Mesodermal cell (in vitro differentiated cells): Measurements from ENCODE around the gene EML1.

Source experiments
- H3K27ac ChIP-seq: 2 replicates; pipeline ENCODE4 v1.7.0; 2013; ENCODE audit warnings: mild to moderate bottlenecking, low read depth, low read length, moderate library complexity; ENCODE audit not compliant: severe bottlenecking
- H3K36me3 ChIP-seq: 2 replicates; pipeline ENCODE4 v1.7.1; 2013; ENCODE audit warnings: mild to moderate bottlenecking, low read length, moderate library complexity; ENCODE audit not compliant: control insufficient read depth, insufficient read depth
- H3K4me1 ChIP-seq: one replicate; pipeline ENCODE4 v1.7.1; 2013; ENCODE audit warnings: mild to moderate bottlenecking, low read length; ENCODE audit not compliant: insufficient read depth, control insufficient read depth, poor library complexity, severe bottlenecking
- H3K4me3 ChIP-seq: 2 replicates; pipeline ENCODE4 v1.7.0; 2013; ENCODE audit warnings: low read length, control low read depth, mild to moderate bottlenecking; ENCODE audit not compliant: insufficient read depth, poor library complexity, severe bottlenecking; ENCODE audit errors: extremely low read depth
- H3K9me3 ChIP-seq: 2 replicates; pipeline ENCODE4 v1.7.1; 2013; ENCODE audit warnings: mild to moderate bottlenecking, low read length, moderate library complexity; ENCODE audit not compliant: control insufficient read depth
- WGBS, 2 experiments: methylation state at CpG; one replicate each; pipeline ENCODE4 v1.1.5; 2013; ENCODE audit warnings: missing lambda C conversion rate in 2 of 2; ENCODE audit not compliant: insufficient coverage in 2 of 2; 5-methylcytosine and 5-hydroxymethylcytosine counted together

The EML1 gene

DNA sequence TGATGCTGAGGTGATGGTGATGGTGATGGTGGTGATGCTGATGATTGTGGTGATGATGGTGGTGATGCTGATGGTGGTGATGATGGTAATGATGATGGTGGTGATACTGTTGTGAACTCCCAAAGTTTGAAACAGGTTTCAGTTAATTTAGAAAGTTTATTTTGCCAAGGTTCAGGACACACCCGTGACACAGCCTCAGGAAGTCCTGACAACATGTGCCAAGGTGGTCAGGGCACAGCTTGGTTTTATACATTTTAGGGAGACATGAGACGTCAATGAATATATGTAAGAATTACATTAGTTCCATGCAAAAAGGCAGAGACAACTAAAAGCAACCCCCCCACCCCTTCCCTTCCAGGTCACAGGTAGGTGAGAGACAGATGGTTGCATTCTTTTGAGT, 159.2 kb downstream of the EML1 start:
- no peak overlapping the region for H3K27ac ChIP-seq
- H3K36me3 ChIP-seq, result no peaks in the 10 kb centered on the region
- H3K4me3 ChIP-seq, result no peak overlapping the region
- H3K4me1 ChIP-seq, result peaks cover 13% of the 10 kb centered on the region
- H3K9me3 ChIP-seq, result no peaks in the 10 kb centered on the region
- WGBS, 2 experiments, result 57 to 71% methylated on average over 1 of the region's 2 CpGs

DNA sequence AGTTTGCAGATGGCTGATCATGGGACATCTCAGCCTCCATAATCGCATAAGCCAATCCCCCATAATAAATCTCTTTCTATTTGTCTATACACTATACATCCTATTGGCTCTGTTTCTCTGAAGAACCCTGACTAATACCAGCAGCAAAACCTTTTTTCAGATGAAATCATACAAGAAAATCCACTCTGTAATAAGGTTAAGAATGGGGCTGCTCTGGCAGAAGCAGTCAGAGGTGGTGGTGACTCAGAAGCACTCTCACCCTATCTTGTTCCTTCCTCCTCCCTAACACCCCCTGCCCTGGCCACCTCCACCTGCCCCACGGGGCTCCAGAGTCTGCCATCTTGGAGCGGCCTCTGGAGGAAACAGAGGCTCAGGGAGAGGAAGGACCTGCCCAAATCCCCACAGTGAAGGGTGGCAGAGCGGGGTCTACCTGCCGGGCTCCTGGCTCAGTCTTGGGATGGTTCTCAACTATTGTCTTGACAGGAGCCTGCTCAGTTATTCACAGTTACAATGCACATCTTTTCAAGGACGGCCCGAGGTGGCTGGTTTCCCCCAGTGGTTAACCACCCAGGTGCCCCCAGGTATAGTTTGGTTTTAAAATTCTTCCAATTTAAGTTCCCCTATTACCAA, 162.7 kb downstream of the EML1 start:
- no peak overlapping the region for H3K4me3 ChIP-seq
- H3K36me3 ChIP-seq, result no peaks in the 10 kb centered on the region
- H3K9me3 ChIP-seq, result no peaks in the 10 kb centered on the region
- WGBS, 2 experiments, result 97 to 100% methylated on average over 6 of the region's 7 CpGs
- H3K4me1 ChIP-seq, result peaks cover 3% of the 10 kb centered on the region
- H3K27ac ChIP-seq, result no peak overlapping the region

DNA sequence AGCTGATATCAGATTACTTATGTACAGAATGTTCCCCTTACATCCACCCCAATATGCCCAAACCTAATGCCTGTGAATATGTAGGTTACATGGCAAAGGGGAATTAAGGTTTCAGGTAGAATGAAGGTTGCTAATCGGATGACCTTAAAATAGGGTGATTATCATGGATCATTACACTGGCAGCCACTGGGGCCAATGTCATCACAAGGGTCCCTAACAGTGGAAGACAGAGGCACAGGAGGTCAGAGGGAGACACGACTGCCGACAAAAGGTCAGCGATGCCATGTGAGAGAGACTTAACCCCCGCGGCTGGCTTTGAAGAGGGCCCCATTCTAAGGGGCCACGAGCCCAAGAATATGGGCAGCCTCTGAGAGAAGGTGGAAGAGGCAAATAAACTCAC, 165.2 kb downstream of the EML1 start:
- WGBS, 2 experiments, result 80 to 90% methylated on average over 5 to 7 of the region's 7 CpGs
- no peak overlapping the region for H3K27ac ChIP-seq

DNA sequence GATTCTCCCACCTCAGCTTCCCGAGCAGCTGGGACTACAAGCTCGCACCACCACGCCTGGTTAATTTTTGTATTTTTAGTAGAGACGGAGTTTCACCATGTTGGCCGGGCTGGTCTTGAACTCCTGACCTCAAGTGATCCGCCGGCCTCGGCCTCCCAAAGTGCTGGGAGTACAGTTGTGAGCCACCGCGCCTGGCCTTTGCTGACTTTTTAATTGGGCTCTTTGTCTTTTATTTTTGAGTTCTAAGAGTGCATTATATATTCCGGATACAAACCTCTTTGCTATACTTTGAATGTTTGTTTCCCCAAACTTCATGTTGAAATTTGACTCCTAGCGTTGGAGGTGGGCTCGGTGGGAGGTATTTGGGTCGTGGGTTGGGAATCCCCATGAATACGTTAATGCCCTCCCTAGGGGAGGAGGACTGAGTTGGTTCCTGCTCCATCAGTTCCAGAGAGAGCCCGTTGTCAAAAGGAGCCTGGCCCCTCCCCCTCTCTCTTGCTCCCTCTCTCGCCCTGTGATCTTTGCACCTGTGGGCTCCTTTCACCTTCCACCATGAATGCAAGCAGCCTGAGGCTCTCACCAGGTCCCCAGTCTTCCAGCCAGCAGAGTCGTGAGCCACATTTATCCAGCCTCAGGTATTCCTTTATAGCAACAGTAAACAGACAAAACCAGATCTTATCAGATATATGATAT, 168.8 kb downstream of the EML1 start:
- 64 to 72% methylated on average over 8 to 9 of the region's 18 CpGs for WGBS, 2 experiments
- H3K36me3 ChIP-seq, result no peaks in the 10 kb centered on the region
- no peak overlapping the region for H3K27ac ChIP-seq
- no peaks in the 10 kb centered on the region for H3K9me3 ChIP-seq
- H3K4me1 ChIP-seq, result no peaks in the 10 kb centered on the region
- no peak overlapping the region for H3K4me3 ChIP-seq

More for the DNA sequence above, 165.2 kb downstream of the EML1 start:
- Histone ChIP-seq H3K4me3 (no peak overlapping the region), H3K9me3 (no peaks in the 10 kb centered on the region), H3K36me3 (no peaks in the 10 kb centered on the region), H3K4me1 (no peaks in the 10 kb centered on the region)

DNA sequence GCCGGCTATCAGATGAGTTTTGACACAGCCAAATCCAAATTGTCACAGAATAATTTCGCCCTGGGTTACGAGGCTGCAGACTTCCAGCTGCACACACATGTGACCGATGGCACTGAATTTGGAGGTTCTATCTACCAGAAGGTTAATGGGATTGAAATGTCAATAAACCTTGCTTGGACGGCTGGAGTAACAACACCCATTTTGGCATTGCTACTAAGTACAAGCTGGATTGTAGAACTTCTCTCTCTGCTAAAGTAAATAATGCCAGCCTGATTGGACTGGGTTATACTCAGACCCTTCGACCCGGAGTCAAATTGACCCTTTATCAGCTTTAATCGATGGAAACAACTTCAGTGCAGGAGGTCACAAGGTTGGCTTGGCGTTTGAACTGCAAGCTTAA, 171.8 kb downstream of the EML1 start:
- H3K36me3 ChIP-seq, result no peaks in the 10 kb centered on the region
- WGBS, 2 experiments, result 95 to 96% methylated on average over 8 to 9 of the region's 9 CpGs

DNA sequence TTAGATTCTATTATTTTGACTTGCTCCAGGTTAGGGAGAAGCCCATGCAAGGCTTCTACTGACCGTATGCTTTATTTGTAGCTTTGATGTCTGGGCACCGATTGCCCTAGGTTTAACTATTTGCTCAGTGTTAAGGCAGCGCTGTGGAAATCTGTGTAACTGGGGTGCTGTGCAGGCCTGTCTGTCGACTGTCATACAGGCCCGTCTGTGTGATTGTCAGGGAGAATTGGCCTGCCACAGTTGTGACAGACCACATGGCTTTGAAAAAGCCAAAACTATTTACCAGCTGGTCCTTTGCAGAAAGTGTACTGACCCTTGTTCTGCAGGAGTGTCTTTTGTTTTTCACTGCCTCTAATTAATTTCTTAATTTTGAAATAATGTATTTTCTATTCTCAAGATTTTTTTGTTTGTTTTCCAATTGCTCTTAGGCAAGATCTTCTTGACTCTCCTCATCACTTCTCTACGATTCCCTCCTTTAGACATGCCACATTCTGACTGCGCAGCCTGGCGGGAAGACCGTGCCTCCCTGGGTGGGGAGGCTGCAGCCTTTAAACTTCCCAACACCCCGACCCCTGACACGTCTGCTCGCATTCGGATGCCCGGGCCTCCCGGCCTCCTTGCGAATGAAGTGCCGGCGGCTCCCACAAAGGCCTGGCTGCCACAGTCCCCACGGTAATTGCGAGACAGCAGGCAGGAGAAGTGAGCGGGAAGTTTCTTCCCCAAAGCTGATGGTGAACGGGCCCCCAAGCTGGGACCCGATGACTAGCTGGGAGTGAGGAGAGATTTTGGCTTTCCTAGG, 173.0 kb downstream of the EML1 start:
- Histone ChIP-seq H3K27ac (no peak overlapping the region), H3K4me1 (no peaks in the 10 kb centered on the region), H3K36me3 (no peaks in the 10 kb centered on the region), H3K4me3 (no peak overlapping the region), H3K9me3 (peaks cover 5% of the 10 kb centered on the region)
- WGBS, 2 experiments, result 84 to 93% methylated on average over 19 to 21 of the region's 23 CpGs

More for the DNA sequence above, 171.8 kb downstream of the EML1 start:
- Histone ChIP-seq H3K27ac (no peak overlapping the region), H3K4me1 (no peaks in the 10 kb centered on the region), H3K4me3 (no peak overlapping the region), H3K9me3 (no peaks in the 10 kb centered on the region)

DNA sequence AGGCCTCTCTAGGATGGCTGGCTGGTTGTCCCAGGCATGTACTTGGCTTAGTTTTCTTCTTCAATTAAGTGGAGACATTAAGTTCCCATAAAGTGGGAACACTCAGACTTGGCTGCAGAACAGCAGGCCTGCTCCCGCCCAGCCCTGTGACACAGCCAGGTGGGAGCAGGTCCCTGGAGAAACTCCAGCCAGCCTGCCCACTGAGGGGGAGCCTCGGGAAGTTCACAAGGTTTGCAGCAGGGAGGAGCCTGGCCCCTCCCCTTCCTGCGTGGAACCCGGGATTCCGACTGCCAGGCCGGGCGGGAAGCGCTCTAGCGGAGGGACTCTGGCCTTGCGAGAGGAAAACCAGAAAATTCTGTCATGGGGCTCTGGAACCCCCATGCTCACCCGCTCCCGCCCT, 173.7 kb downstream of the EML1 start:
- Histone ChIP-seq H3K36me3 (no peaks in the 10 kb centered on the region), H3K9me3 (peaks cover 5% of the 10 kb centered on the region), H3K4me3 (no peak overlapping the region), H3K4me1 (no peaks in the 10 kb centered on the region), H3K27ac (no peak overlapping the region)
- 70 to 73% methylated on average over 9 to 12 of the region's 12 CpGs for WGBS, 2 experiments

DNA sequence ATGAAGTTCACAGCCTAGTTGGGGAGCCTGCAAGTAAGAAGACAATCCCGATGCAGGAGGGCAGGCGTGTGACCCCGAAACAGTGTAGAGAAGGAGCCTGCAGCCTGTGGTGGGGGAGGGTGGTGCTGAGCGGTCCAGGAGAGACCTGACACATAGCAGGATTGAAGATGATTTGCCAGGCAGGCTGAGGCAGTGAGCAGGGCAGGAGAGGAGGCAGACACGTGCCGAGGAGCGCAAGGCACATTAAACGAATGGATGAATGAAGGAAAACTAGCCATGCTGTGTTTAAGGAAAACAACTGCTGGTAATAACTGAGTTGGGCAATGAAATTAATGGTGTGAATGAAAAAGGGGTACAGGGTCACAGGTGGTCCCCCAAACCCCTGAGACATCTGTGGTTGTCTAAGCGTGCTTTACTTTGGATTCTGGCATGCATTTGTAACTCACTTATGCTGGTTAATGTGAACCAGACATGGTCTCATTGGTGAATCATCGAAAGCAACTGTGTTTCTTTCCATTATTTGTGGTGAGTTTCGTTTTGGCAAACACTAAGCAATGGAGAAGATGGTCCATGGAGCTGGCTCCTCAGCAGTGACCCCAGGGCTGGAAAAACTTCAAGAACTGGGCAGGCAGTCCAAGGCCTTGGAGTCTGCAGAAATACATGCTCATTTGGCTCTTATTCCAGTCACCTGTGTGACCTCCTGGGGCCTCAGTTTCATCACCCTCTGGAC, 175.1 kb downstream of the EML1 start:
- no peak overlapping the region for H3K27ac ChIP-seq
- no peaks in the 10 kb centered on the region for H3K4me1 ChIP-seq
- no peaks in the 10 kb centered on the region for H3K36me3 ChIP-seq
- no peak overlapping the region for H3K4me3 ChIP-seq
- peaks cover 5% of the 10 kb centered on the region for H3K9me3 ChIP-seq
- WGBS, 2 experiments, result 85 to 90% methylated on average over 11 of the region's 11 CpGs

DNA sequence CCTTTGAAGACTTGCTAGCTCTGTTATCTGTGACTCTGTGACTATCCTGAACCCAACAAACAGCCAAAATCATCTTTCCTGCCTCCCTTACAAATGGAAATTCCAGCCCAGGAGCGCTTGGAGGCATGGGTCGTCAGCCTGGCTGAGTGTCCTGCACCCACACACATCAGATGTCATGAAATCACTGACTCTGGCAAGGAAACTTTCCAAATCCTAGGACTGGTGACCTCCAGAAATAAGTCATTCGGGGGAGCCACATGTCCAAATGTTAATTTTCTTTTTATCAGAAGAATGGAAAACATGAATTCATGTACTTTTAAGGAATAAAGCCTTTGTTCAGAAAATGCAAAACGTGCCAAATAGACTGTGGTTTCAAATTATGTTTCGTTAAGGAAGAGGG, 175.7 kb downstream of the EML1 start:
- H3K9me3 ChIP-seq, result peaks cover 5% of the 10 kb centered on the region
- whole genome bisulfite sequencing, 2 experiments, result 71 to 81% methylated on average over 4 to 5 of the region's 5 CpGs
- no peaks in the 10 kb centered on the region for H3K36me3 ChIP-seq
- H3K27ac ChIP-seq, result no peak overlapping the region
- no peaks in the 10 kb centered on the region for H3K4me1 ChIP-seq
- no peak overlapping the region for H3K4me3 ChIP-seq

DNA sequence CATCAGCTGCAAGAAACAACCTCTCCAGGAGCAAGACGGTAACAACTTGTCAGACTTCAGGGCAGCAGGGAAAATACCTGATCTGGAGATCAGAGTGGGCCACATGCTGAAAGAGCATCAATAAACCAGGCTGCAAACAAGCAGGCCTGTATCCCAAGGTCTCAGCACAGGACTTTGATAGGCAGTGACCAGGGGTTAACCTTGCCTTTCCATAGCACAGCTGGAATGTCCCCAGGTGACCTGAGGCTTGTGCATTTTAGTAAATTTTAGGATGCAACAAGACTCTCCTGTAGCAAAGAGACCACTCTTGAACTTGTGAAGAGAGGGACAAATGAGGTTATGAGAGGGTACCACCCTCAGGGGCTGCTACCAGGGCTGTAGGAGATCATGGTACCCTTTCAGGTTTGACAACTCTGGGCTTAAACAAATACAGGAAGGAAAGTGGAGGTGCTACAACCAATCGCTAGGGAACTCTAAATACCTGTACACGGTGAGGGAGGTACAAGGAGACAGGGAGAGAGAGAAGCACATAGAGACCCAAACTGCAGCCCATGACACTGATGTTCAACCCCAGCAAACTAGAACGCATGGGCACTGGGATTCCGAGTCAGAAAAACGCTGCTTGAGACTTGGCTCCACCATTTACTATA, 176.6 kb downstream of the EML1 start:
- Histone ChIP-seq H3K4me3 (no peak overlapping the region), H3K4me1 (no peaks in the 10 kb centered on the region), H3K27ac (no peak overlapping the region), H3K9me3 (peaks cover 11% of the 10 kb centered on the region), H3K36me3 (peaks cover 1% of the 10 kb centered on the region)
- 79 to 91% methylated on average over 4 to 6 of the region's 6 CpGs for WGBS, 2 experiments
